ENCODE results near the gene DNAI1. TPM values are rescaled to one million over a fixed set of nuclear protein-coding genes. Genes with fewer than 3 reads are reported as not detected.

Gene DNAI1
- total RNA-seq, 1 donor from 2014 or later: not detected

DNA sequence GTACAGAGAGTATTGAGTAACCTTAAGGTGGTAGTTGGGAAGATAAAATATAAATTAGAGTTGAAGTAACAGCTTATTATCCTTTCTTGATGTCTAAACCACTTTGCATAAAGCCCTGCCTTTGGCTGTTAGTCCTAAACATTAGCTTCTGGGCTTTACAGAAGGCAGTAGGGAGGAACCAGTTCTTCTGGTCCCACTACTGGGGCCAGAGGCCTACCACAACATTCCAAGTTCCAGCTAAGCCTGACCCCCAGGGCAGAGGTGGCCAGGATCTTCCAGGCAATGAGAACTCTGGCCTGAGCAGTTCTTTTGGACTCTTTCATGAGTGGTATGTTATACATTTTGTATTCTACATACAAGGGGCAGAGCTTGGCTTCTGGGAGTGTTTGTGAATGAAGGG lies 26.1 kb downstream of the DNAI1 start:
- Mint-ChIP-seq H3K27ac (no peak overlapping the region), H3K4me1 (no peaks in the 10 kb centered on the region), H3K9me3 (no peaks in the 10 kb centered on the region), H3K36me3 (ENCODE audit: low read depth) (no peaks in the 10 kb centered on the region), H3K4me3 (no peak overlapping the region), H3K27me3 (peaks cover 26% of the 10 kb centered on the region)
- ChIA-PET CTCF (interaction anchor here (1.3 kb wide), 1 partner anchor 15 kb away, joined by 3 read pairs; no protein-coding TSS in a partner anchor), POLR2A (no interaction called here)
- intact Hi-C loops (cut with micrococcal nuclease): no loop called here
- ATAC-seq (ENCODE audit: low read depth) (no peak), DNase-seq (no peak)
- TF ChIP-seq, protein P1, sequence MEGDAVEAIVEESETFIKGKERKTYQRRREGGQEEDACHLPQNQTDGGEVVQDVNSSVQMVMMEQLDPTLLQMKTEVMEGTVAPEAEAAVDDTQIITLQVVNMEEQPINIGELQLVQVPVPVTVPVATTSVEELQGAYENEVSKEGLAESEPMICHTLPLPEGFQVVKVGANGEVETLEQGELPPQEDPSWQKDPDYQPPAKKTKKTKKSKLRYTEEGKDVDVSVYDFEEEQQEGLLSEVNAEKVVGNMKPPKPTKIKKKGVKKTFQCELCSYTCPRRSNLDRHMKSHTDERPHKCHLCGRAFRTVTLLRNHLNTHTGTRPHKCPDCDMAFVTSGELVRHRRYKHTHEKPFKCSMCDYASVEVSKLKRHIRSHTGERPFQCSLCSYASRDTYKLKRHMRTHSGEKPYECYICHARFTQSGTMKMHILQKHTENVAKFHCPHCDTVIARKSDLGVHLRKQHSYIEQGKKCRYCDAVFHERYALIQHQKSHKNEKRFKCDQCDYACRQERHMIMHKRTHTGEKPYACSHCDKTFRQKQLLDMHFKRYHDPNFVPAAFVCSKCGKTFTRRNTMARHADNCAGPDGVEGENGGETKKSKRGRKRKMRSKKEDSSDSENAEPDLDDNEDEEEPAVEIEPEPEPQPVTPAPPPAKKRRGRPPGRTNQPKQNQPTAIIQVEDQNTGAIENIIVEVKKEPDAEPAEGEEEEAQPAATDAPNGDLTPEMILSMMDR (IDR thresholded peaks at IDR 0.05): no peak

- CTCF ChIA-PET: interaction anchor here (1.3 kb wide), 1 partner anchor 14 kb away, joined by 3 read pairs; no protein-coding TSS in a partner anchor
- POLR2A ChIA-PET: no interaction called here
- ATAC-seq (ENCODE audit: low read depth) (no peak), DNase-seq (no peak)
- H3K4me1 Mint-ChIP-seq: no peaks in the 10 kb centered on the region
- no peak overlapping the region for H3K4me3 Mint-ChIP-seq
- no peaks in the 10 kb centered on the region for H3K36me3 Mint-ChIP-seq (ENCODE audit: low read depth)
- no peak overlapping the region for H3K27ac Mint-ChIP-seq
- H3K9me3 Mint-ChIP-seq: no peaks in the 10 kb centered on the region
- intact Hi-C loops (cut with micrococcal nuclease): no loop called here
- TF ChIP-seq, protein P1 (IDR thresholded peaks at IDR 0.05): no peak
- H3K27me3 Mint-ChIP-seq: peaks cover 27% of the 10 kb centered on the region
Measured at GRCh38 chr9:34485822-34486221, 27.2 kb downstream of the DNAI1 start.

DNA sequence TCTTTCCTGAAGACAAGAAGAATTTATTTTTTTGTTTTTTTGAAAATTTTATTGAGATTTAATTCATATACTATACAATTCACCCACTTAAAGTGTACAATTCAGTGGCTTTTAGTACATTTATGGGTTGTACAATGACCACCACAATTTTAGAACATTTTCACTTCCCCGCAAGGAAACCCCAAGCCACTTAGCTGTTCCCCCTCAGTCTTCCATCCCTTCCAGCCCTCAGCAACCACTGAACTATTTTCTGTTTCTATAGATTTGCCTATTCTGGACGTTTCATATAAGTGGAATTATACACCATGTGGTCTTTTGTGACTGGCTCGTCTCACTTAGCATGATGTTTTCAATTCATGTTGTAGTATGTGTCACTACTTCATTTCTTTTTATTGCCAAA lies 28.0 kb downstream of the DNAI1 start:
- intact Hi-C loops (cut with micrococcal nuclease): no loop called here
- no peak overlapping the region for H3K27ac Mint-ChIP-seq
- H3K4me1 Mint-ChIP-seq: no peaks in the 10 kb centered on the region
- no peak for ATAC-seq (ENCODE audit: low read depth)
- no peaks in the 10 kb centered on the region for H3K36me3 Mint-ChIP-seq (ENCODE audit: low read depth)
- peaks cover 29% of the 10 kb centered on the region for H3K27me3 Mint-ChIP-seq
- no peak overlapping the region for H3K4me3 Mint-ChIP-seq
- ChIA-PET CTCF (interaction anchor here (0.8 kb wide), 1 partner anchor 83 kb away, joined by 3 read pairs; no protein-coding TSS in a partner anchor), POLR2A (no interaction called here)
- H3K9me3 Mint-ChIP-seq: no peaks in the 10 kb centered on the region
- TF ChIP-seq, protein P1 (IDR thresholded peaks at IDR 0.05): no peak
- DNase-seq: no peak

DNA sequence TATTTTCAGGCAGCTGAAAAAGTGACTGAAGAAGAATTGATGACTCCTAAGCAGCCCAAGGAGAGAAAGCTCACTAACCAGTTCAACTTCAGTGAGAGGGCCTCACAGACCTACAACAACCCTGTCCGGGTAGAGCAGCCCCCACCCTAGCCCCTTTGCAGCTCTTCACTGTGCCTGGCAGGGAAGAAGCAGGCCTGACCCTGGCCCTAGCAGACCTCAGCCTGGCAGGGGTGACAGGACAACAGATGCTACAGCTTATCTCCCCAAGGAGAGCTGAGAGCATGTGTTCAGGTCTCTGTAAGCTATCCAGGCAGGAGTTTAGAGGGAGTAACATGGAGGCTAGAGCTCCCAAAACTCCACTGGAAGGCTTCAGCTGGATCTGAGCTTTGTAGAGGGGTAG lies 31.8 kb downstream of the DNAI1 start:
- ChIA-PET POLR2A (no interaction called here), CTCF (interaction anchor here (1.1 to 1.6 kb wide), 2 partner anchors 86 to 113 kb away, joined by 3 read pairs; no protein-coding TSS in a partner anchor)
- no peaks in the 10 kb centered on the region for H3K4me1 Mint-ChIP-seq
- intact Hi-C loops (cut with micrococcal nuclease): no loop called here
- ATAC-seq (ENCODE audit: low read depth) (no peak), DNase-seq (no peak)
- peaks cover 2% of the 10 kb centered on the region for H3K9me3 Mint-ChIP-seq
- peaks cover 29% of the 10 kb centered on the region for H3K27me3 Mint-ChIP-seq
- no peaks in the 10 kb centered on the region for H3K36me3 Mint-ChIP-seq (ENCODE audit: low read depth)
- no peak overlapping the region for H3K4me3 Mint-ChIP-seq
- TF ChIP-seq, protein P1 (IDR thresholded peaks at IDR 0.05): no peak
- no peak overlapping the region for H3K27ac Mint-ChIP-seq

DNA sequence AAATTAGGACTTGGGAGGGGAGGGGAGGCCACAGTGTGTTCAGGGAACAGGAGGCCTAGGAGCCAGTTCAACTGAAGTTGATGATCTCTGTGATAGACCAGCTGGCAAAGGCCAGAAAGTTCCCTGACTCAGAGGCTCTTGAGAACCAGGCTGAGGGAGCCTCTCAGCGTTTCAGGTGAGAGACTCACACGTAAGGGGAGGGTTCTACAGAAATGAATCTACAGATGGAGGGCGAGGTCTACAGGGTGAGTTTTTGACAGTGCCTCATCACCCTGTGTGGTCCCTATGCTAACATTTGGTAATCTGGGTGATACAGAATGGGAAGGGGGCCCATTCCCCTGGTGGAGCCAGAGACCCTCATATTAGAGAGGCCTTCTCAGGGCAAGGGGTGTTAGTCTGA lies 32.2 kb downstream of the DNAI1 start:
- DNase-seq: no peak
- CTCF ChIA-PET: interaction anchor here (1.1 to 1.6 kb wide), 2 partner anchors 87 to 113 kb away, joined by 3 read pairs; no protein-coding TSS in a partner anchor
- no peaks in the 10 kb centered on the region for H3K36me3 Mint-ChIP-seq (ENCODE audit: low read depth)
- no peak overlapping the region for H3K4me3 Mint-ChIP-seq
- H3K4me1 Mint-ChIP-seq: no peaks in the 10 kb centered on the region
- H3K27me3 Mint-ChIP-seq: peaks cover 29% of the 10 kb centered on the region
- TF ChIP-seq, protein P1 (IDR thresholded peaks at IDR 0.05): no peak
- intact Hi-C loops (cut with micrococcal nuclease): no loop called here
- POLR2A ChIA-PET: no interaction called here
- no peak for ATAC-seq (ENCODE audit: low read depth)
- H3K9me3 Mint-ChIP-seq: peaks cover 2% of the 10 kb centered on the region
- H3K27ac Mint-ChIP-seq: no peak overlapping the region

Data from activated B cell treated with CpG ODN at 0.5 μM for 24 hours (primary cell).